Endometrial microvascular endothelial cells (primary cell): ENCODE data around the gene PYGM. TPM values are rescaled to one million over a fixed set of nuclear protein-coding genes. Genes with fewer than 3 reads are reported as not detected.

Experiments
- in situ Hi-C: cut with HindIII; loops from 2 replicates; pipeline ENCODE4 v1.10.0; 2017; ENCODE audit warnings: low sequenced_read_pairs, low pct_unique_long_range_greater_than_20kb; ENCODE audit errors: inconsistent ontology term
- total RNA-seq: library from RNA; depleted of rRNA; stranded (reverse); fragments of >200 nt; gene quantifications from one replicate; pipeline ENCODE4 v1.2.3, GENCODE V29; 2015; ENCODE audit errors: inconsistent ontology term

The PYGM gene
- total RNA-seq, 1 donor from 2014 or later = not detected

DNA sequence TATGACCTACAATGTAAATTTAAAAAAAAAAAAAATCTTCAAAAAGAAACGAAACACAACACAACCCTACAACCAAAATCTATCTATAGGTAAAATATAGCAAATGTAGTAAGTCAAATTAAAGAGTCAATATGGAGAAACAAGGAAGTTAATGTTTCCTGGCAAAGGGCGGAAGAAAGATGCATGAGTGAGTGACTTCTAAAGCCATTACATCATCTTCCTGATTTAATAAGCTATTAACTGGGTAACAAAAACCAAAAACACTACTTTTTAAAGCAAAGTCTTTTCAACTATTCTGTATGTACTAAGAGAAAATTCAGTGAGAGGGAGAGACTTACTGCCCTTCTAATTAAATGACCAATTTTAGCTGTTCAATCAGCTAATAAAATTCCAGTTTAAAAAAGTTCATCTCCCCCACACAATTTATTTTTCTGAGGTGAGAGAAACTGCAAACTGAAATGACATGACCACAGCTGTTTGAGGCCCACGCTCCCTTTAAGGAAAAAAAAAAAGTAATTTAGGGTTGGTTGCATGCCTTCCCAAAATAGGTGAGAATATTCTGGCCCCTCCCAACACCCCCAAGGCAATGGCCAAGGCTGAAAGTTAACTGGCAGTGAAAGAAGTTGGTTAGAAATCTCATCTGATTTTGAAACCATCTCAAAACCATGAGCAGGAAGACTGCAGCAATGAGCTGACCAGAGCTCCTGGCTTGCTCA, 12.7 kb upstream of the PYGM start:
- in situ Hi-C loops = no loop called here

- in situ Hi-C loops = no loop called here
Observed at GRCh38 chr11:64771861-64772260, 12.1 kb upstream of the PYGM start.

DNA sequence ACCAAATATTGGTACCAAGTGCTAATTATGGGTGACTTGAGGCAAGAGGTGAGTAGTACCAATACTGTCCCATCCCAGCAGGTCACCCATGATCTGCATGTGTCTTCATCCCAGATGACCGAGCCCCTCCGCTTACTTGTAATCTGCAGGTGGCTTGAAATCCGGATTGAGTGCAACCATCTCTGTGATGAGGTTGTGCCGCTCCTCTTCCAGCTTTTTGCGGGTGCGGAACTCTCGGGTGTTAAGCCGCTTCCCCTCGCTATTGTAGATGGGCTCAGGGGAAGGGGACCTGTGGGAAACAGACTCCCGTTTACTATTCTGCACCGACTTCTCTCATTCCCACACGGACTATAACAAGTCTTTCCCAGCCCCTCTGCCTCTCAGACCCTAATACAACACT, 10.3 kb upstream of the PYGM start:
- in situ Hi-C loops = no loop called here

GRCh38 chr11:64769283-64769682, 9.5 kb upstream of the PYGM start:
- in situ Hi-C loops = no loop called here

DNA sequence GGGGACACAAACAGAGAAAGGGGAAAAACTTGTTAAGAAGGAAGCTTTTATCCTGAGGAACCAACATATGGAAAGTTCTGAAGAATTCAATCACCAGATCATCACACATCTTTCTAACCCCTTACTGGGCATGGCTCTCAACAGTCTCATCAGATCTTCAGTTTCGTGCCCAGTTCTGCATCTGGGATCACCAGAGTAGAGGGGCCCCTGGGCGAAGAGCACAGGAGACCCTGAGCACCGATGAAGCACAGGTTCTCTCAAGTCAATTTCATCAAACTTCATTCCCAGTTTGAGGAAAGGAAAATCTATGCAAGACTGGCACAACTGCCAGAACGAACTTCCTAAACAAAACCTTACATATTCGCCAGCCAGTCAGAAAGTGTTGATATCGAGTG, 8.5 kb upstream of the PYGM start:
- in situ Hi-C loops = no loop called here

DNA sequence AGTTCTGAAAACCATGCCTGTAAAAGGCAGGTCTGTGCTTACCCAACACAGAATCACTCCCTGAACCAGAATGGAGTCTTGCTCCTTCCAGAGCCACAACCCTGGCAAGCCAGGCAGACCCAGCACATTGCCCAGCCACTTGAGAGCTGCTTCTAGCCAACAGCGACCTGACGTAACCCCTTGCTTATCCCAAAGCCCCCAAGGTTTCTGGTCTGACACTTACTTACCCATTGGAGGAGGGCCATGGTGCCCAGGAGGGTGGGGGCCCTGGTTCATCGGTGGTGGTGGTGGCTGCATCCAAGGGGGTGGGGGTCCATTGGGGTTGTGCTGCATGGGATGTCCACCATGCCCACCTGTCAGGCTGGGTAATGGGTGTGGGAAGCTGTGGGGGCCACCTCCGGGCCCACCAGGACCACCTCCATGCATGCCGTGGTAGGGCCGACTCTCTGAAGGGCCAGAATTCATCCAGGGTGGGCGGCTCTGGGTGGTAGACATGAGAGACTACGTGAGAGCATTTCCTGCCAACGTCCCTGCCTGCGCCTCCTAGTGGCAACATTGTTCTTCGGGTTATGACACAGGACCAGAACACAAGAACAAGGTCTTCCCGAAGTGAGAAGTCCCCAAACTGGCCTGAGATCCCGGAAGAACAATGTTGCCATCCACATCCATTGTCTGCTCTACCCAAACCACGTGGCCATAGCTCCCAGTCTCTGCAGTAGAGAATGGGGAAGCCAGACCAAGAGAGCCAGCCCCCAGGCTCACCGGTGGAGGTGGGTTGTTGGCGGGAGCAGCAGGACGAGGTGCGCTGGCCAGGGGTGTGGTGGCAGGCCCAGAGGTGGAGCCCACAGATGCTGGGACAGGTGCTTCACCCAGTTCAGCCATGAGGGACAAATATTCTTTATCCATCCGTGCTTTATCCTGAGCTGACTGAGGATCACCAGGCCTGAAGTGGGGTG, 7.8 kb upstream of the PYGM start:
- in situ Hi-C loops = no loop called here

DNA sequence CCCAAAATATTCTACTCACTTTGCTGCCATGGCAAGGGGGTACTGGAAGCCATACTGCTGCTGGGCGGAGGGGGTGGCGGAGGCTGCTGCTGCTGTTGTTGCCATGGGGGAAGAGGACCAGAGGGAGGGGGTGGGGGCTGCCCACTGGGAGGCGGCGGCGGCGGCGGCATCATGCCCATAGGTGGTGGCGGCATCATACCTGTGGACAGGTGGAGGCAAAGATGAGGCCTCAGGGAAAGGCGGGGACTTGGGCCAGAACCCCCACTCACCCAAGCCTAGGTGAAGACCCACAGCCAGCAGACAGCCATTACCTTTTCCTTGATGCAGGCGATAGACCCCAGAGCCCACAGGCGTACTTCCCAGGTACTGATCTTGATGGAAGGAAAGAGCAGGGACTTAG, 7.1 kb upstream of the PYGM start:
- in situ Hi-C loops = no loop called here

DNA sequence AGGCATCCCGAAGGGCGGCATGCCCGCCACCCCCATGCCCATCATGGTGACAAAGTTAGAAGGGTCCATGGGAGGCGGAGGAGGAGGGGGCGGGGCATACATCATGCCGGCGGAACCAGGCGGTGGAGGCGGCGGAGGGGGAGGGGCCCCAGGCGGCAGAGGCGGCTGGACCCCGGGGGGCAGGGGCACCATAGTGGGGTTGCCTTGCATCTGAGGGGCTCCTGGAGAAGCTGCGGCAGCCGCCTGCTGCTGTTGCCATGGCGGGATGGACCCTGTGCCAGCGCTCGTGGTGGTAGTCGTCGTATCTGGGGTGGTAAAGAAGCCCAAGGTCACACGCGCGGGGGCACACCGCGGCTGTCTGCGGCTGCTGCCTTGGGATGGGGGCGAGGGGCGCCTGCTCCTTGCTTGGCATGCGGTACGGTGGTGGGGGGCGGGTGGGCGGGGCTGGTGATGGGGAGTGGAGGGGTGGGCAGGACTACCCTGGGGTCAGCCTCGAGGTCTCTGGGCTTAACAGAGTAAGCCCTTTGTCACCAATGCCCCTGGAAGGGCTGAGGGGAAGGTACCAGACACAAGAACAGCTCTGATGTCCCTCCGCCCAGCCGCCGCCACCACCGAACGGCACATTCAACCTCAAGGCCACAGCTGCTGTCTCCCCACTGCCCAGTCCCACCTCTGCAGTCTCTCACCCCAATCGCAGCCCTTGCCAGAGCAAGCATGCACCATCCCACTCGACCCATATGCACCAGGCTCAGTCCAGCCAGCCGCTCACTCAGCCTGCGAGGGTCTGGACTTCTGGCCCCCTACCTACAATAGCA, 6.3 kb upstream of the PYGM start:
- in situ Hi-C loops = no loop called here

DNA sequence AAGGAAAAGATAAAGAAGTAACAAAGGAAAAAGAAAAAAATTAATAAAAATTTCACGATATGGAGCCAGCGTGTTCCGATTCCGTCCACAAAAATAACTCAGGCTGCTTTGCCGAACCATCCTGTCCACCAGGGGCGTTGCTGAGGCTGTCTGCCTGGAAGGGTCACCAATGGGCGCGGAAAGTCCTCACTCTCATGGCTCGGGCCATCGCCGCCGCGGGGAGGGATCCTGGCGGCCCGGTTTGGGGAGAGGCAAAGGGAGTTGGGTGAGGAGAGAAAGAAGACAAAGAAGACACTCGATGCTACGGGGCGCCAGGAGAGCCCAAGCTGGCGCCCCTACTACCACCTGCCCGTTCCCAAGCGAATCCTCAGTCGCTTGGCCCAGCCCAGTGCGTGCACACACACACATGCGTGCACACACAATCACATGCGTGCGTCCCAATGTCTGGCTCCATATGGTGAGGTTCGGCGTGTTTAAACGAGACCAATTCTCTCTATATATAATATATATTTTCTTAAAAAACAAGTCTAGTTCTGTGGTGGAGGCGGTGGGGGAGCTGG, 5.6 kb upstream of the PYGM start:
- in situ Hi-C loops = no loop called here

DNA sequence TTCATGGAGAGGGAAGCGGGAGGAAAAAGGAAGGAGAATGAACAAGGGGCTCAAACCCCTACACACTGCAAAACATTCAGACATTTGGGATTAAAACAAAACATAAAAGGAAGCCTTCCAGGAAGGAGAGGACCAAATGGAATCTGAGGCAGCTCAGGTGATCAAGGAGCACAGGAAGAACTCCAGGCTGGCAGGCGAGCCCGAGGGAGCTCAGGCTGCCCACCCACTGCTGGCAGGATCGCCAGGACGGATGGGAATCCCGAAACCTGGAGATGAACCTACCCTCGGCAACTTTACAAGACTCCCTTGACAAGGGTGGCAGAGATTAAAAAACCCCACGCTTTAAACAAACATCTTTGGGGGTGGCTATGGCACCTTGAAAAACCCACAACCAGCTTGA, 5.0 kb upstream of the PYGM start:
- in situ Hi-C loops = no loop called here

- in situ Hi-C loops = no loop called here
Observed at GRCh38 chr11:64764040-64764611, 4.4 kb upstream of the PYGM start.

DNA sequence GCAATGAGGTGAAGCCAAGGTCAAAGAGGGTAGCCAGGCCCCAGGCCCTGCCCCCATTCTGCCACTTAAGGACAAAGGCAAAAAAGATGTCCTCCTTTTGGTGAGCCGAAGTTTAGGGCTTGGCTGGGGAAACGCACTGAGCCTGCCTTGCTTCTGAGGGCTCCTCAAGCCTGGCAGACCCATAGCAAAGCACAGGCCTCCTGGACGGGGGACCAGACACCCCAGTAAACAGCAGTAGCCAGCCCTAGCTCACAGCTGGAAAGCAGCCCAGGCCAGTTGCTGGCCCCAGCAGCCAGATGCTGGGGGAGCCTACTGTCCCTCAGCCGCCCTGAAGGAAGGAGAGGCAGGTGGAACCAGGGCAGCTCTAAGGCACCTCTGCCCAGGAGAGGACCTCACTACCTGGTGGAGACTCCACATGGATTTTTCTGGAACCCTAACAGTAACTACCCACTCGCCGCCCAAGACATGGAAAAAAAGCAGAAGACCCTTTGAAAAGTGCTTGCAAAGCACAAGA, 3.8 kb upstream of the PYGM start:
- in situ Hi-C loops = no loop called here

GRCh38 chr11:64762674-64763525, 3.1 kb upstream of the PYGM start:
- in situ Hi-C loops = no loop called here

DNA sequence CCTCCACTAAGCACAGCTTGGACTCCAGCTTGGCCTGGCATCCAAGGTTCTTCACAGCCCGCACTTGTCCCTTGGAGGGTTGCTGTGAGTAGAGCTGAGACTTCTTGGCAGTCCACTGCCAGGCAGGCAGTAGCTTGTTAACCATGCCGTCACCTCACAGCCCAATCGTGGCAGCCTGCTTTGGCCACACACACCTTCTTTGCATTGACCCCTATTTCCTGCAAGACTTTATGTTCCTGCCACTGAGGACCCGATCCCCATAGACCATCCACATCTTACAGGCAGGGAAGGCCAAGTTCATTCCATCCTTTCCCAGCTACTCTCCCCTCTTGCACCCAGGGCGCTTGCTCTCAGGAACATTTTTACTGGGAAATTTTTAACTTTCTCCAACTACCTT, 2.5 kb upstream of the PYGM start:
- in situ Hi-C loops = no loop called here

- in situ Hi-C loops = no loop called here
Observed at GRCh38 chr11:64760759-64761420, 1.1 kb upstream of the PYGM start.

- in situ Hi-C loops = no loop called here
Observed at GRCh38 chr11:64759131-64759721, 548 bp downstream of the PYGM start.
